Measurements from ENCODE around the gene TPST2. TPM values are rescaled to one million over a fixed set of nuclear protein-coding genes. Genes with fewer than 3 reads are reported as not detected.
A peak's percentile ranks its signal among the peaks of the same experiment; 100 is the strongest.

Gene TPST2
- total and polyA plus RNA-seq, 9 of the 15 experiments (the other 6 are each of a cell fraction or from before 2014, with no cell fraction given): 14.2 to 123 (median 60.1) TPM

- no peak for TF ChIP-seq CTCFL (IDR thresholded peaks at IDR 0.05; ENCODE audit: borderline replicate concordance, insufficient read depth, low read depth, low read length, poor library complexity, severe bottlenecking)
- no peak for TF ChIP-seq ZBTB33 (CRISPR knock-in tag; IDR thresholded peaks at IDR 0.05)
- TF ChIP-seq RAD21 (CRISPR knock-in tag; conservative IDR thresholded peaks at IDR 0.05 in 1 of 2, IDR thresholded peaks at IDR 0.05 in 1 of 2): no peak
- no peak for TF ChIP-seq CBX1 (IDR thresholded peaks at IDR 0.05; ENCODE audit: low read depth)
- TF ChIP-seq FOXA1 (IDR thresholded peaks at IDR 0.05; ENCODE audit: borderline replicate concordance): no peak
- TF ChIP-seq ZNF583 (CRISPR knock-in tag; IDR thresholded peaks at IDR 0.05): no peak
Measured at GRCh38 chr22:26496456-26496855, 93.5 kb downstream of the TPST2 start (continued).

GRCh38 chr22:26494506-26494905, 95.4 kb downstream of the TPST2 start:
- peak overlapping the region; percentile 100 for H3K27ac ChIP-seq (ENCODE audit: extremely low read depth, low read depth, low read length)
- in situ Hi-C loops (cut with MboI): no loop called here
- no peaks in the 10 kb centered on the region for H3K9me1 ChIP-seq (ENCODE audit: control insufficient read depth, insufficient read depth, low read length)
- intact Hi-C loops (cut with micrococcal nuclease): no loop called here
- no peak for DNase-seq (ENCODE audit: extremely low read depth in 1 of 4, low spot score in 3 of 4)
- TF ChIP-seq CTCFL (IDR thresholded peaks at IDR 0.05; ENCODE audit: borderline replicate concordance, insufficient read depth, low read depth, low read length, poor library complexity, severe bottlenecking): no peak
- no peak for TF ChIP-seq MBD2 (IDR thresholded peaks at IDR 0.05; ENCODE audit: borderline replicate concordance, low read depth)
- H3K79me2 ChIP-seq (ENCODE audit: control insufficient read depth, insufficient read depth, low read length): peaks cover 17% of the 10 kb centered on the region
- H3K9ac ChIP-seq (ENCODE audit: insufficient read depth in 1 of 2, low read depth in 2 of 2, low read length in 2 of 2): peak overlapping the region in 1 of 2 experiments; percentile 87; a peak in 1 of 4 replicates
- H3K36me3 ChIP-seq (ENCODE audit: control insufficient read depth, insufficient read depth, low read length): peaks cover 82% of the 10 kb centered on the region
- no peak for ATAC-seq
- BruUV-seq (replicated peaks): no TSS peak
- FAIRE-seq: peak; percentile 19
- no peak overlapping the region for H2AFZ ChIP-seq (ENCODE audit: low read depth, low read length)
- CTCF ChIA-PET (ENCODE audit: low intra/inter-chr PET ratio): no interaction called here
- POLR2A ChIA-PET: interaction anchor here (0.7 to 5.3 kb wide), 3 partner anchors 8 to 50 kb away, joined by 3 to 35 read pairs (median 5); partner anchors contain the start of genes HPS4 and SRRD
- no peaks in the 10 kb centered on the region for H3K27me3 ChIP-seq (ENCODE audit: control insufficient read depth in 2 of 2, insufficient read depth in 2 of 2, low read length in 2 of 2)
- peak overlapping the region; percentile 11; the same call in 1 of the 2 replicates for H3K4me2 ChIP-seq (ENCODE audit: insufficient read depth, low read length)
- H3K4me3 ChIP-seq: no peak overlapping the region
- H4K20me1 ChIP-seq (replicated peaks; ENCODE audit: control insufficient read depth, insufficient read depth, low read length): no peaks in the 10 kb centered on the region
- H3K9me3 ChIP-seq (replicated peaks; ENCODE audit: control insufficient read depth, insufficient read depth, low read depth, low read length): no peaks in the 10 kb centered on the region; the same call in 1 of the 2 replicates
- peaks cover 13 to 26% of the 10 kb centered on the region in 2 experiments; a peak in 3 of 5 replicates for H3K4me1 ChIP-seq (replicated peaks in 1 of 2; ENCODE audit: control insufficient read depth in 2 of 2, insufficient read depth in 2 of 2, low read length in 2 of 2)
